ENCODE data around the gene SPO11.

SPO11 gene

GRCh38 chr20:57370316-57370715 lies 40.7 kb downstream of the SPO11 start:
- no peaks in the 10 kb centered on the region for H3K27me3 ChIP-seq (replicated peaks; ENCODE audit: control insufficient read depth, insufficient read depth, low read length)
- no peaks in the 10 kb centered on the region for H3K9me3 ChIP-seq (ENCODE audit: control insufficient read depth, low read length)
- no peak for DNase-seq (ENCODE audit: low read depth)
- H3K36me3 ChIP-seq (ENCODE audit: control insufficient read depth, insufficient read depth, low read length, severe bottlenecking) = peaks cover 98% of the 10 kb centered on the region
- H3K4me3 ChIP-seq (ENCODE audit: low read length) = no peak overlapping the region
- peaks cover 10% of the 10 kb centered on the region for H3K4me1 ChIP-seq (ENCODE audit: control insufficient read depth, insufficient read depth, low read length)
- H3K9ac ChIP-seq (ENCODE audit: low read length) = no peak overlapping the region

DNA sequence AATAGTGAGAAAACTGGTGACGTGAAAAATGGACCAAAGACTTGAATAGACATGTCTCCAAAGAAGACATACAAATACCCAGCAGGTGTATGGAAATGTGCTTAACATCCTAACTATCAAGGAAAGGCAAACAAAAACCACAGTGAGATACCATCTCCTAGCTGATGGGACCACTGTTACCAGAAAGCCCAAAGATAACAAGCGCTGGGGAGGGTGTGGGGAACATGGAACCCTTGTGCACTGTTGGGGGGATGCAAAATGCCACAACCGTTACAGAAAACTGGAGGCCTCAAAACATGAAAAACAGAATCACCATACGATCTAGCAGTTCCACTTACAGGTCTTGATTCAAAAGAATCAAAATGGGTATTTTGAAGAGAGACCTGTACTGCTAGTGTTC lies 41.8 kb downstream of the SPO11 start:
- DNase-seq (ENCODE audit: low read depth) = no peak
- H3K4me1 ChIP-seq (ENCODE audit: control insufficient read depth, insufficient read depth, low read length) = peaks cover 15% of the 10 kb centered on the region
- H3K9ac ChIP-seq (ENCODE audit: low read length) = no peak overlapping the region
- no peak overlapping the region for H3K4me3 ChIP-seq (ENCODE audit: low read length)
- no peaks in the 10 kb centered on the region for H3K9me3 ChIP-seq (ENCODE audit: control insufficient read depth, low read length)
- peaks cover 98% of the 10 kb centered on the region for H3K36me3 ChIP-seq (ENCODE audit: control insufficient read depth, insufficient read depth, low read length, severe bottlenecking)
- H3K27me3 ChIP-seq (replicated peaks; ENCODE audit: control insufficient read depth, insufficient read depth, low read length) = no peaks in the 10 kb centered on the region

GRCh38 chr20:57372157-57372556 lies 42.6 kb downstream of the SPO11 start:
- Histone ChIP-seq H3K27me3 (replicated peaks; ENCODE audit: control insufficient read depth, insufficient read depth, low read length) (no peaks in the 10 kb centered on the region), H3K4me3 (ENCODE audit: low read length) (no peak overlapping the region), H3K9me3 (ENCODE audit: control insufficient read depth, low read length) (no peaks in the 10 kb centered on the region), H3K9ac (ENCODE audit: low read length) (no peak overlapping the region), H3K36me3 (ENCODE audit: control insufficient read depth, insufficient read depth, low read length, severe bottlenecking) (peaks cover 98% of the 10 kb centered on the region), H3K4me1 (ENCODE audit: control insufficient read depth, insufficient read depth, low read length) (peaks cover 15% of the 10 kb centered on the region)
- no peak for DNase-seq (ENCODE audit: low read depth)

GRCh38 chr20:57372581-57373350 lies 43.2 kb downstream of the SPO11 start:
- Histone ChIP-seq H3K27me3 (replicated peaks; ENCODE audit: control insufficient read depth, insufficient read depth, low read length) (no peaks in the 10 kb centered on the region), H3K9ac (ENCODE audit: low read length) (no peak overlapping the region), H3K4me3 (ENCODE audit: low read length) (no peak overlapping the region), H3K9me3 (ENCODE audit: control insufficient read depth, low read length) (no peaks in the 10 kb centered on the region), H3K36me3 (ENCODE audit: control insufficient read depth, insufficient read depth, low read length, severe bottlenecking) (peaks cover 98% of the 10 kb centered on the region), H3K4me1 (ENCODE audit: control insufficient read depth, insufficient read depth, low read length) (peaks cover 15% of the 10 kb centered on the region)
- no peak for DNase-seq (ENCODE audit: low read depth)

- Histone ChIP-seq H3K27me3 (replicated peaks; ENCODE audit: control insufficient read depth, insufficient read depth, low read length) (no peaks in the 10 kb centered on the region), H3K36me3 (ENCODE audit: control insufficient read depth, insufficient read depth, low read length, severe bottlenecking) (peaks cover 95% of the 10 kb centered on the region), H3K9me3 (ENCODE audit: control insufficient read depth, low read length) (no peaks in the 10 kb centered on the region), H3K4me1 (ENCODE audit: control insufficient read depth, insufficient read depth, low read length) (peaks cover 15% of the 10 kb centered on the region), H3K9ac (ENCODE audit: low read length) (peak overlapping the region; percentile 13), H3K4me3 (ENCODE audit: low read length) (no peak overlapping the region)
- DNase-seq (ENCODE audit: low read depth) = no peak
Observed at GRCh38 chr20:57374343-57374930, 44.8 kb downstream of the SPO11 start.

GRCh38 chr20:57374931-57375651 lies 45.5 kb downstream of the SPO11 start:
- Histone ChIP-seq H3K4me1 (ENCODE audit: control insufficient read depth, insufficient read depth, low read length) (peaks cover 15% of the 10 kb centered on the region), H3K27me3 (replicated peaks; ENCODE audit: control insufficient read depth, insufficient read depth, low read length) (no peaks in the 10 kb centered on the region), H3K9me3 (ENCODE audit: control insufficient read depth, low read length) (no peaks in the 10 kb centered on the region), H3K4me3 (ENCODE audit: low read length) (no peak overlapping the region), H3K9ac (ENCODE audit: low read length) (peak overlapping the region; percentile 13), H3K36me3 (ENCODE audit: control insufficient read depth, insufficient read depth, low read length, severe bottlenecking) (peaks cover 89% of the 10 kb centered on the region)
- DNase-seq (ENCODE audit: low read depth) = no peak

DNA sequence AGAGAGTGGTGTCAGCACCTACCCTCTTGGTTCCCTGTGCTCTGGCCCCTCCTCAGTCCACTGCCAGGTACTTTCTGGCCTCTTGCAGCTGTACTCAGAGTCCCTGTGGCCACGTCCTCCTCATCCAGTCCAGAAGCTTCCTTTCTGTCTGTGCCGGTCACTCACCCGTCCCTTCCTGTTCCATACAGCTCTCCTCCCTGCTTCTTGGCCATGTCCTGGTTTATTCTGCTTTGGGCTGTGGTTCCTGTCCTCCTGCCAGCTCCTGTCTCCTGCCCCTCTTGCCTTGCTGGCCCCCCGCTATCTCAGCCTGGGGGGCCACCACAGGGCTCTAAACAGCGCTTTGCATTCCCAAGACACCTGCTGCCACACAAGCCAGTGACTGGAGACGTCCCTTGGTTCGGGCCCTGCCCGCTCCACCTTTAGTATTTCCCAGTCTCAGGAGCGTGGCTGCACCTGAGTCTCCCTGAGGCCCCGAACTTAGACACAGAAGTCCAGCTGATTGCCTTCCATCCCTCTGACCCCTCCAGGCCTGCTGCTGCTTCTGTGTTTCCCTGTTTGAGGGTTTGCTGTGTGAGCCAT lies 46.1 kb downstream of the SPO11 start:
- H3K4me1 ChIP-seq (ENCODE audit: control insufficient read depth, insufficient read depth, low read length) = peaks cover 15% of the 10 kb centered on the region
- H3K9me3 ChIP-seq (ENCODE audit: control insufficient read depth, low read length) = no peaks in the 10 kb centered on the region
- H3K4me3 ChIP-seq (ENCODE audit: low read length) = no peak overlapping the region
- no peak overlapping the region for H3K9ac ChIP-seq (ENCODE audit: low read length)
- no peaks in the 10 kb centered on the region for H3K27me3 ChIP-seq (replicated peaks; ENCODE audit: control insufficient read depth, insufficient read depth, low read length)
- peaks cover 85% of the 10 kb centered on the region for H3K36me3 ChIP-seq (ENCODE audit: control insufficient read depth, insufficient read depth, low read length, severe bottlenecking)
- DNase-seq (ENCODE audit: low read depth) = no peak

- Histone ChIP-seq H3K4me1 (ENCODE audit: control insufficient read depth, insufficient read depth, low read length) (peaks cover 15% of the 10 kb centered on the region), H3K36me3 (ENCODE audit: control insufficient read depth, insufficient read depth, low read length, severe bottlenecking) (peaks cover 72% of the 10 kb centered on the region)
Observed at GRCh38 chr20:57377350-57377749, 47.7 kb downstream of the SPO11 start.

GRCh38 chr20:57378107-57378506 lies 48.5 kb downstream of the SPO11 start:
- no peaks in the 10 kb centered on the region for H3K27me3 ChIP-seq (replicated peaks; ENCODE audit: control insufficient read depth, insufficient read depth, low read length)
- no peak for DNase-seq (ENCODE audit: low read depth)
- no peak overlapping the region for H3K4me3 ChIP-seq (ENCODE audit: low read length)
- no peaks in the 10 kb centered on the region for H3K9me3 ChIP-seq (ENCODE audit: control insufficient read depth, low read length)
- H3K9ac ChIP-seq (ENCODE audit: low read length) = no peak overlapping the region
- H3K36me3 ChIP-seq (ENCODE audit: control insufficient read depth, insufficient read depth, low read length, severe bottlenecking) = peaks cover 65% of the 10 kb centered on the region
- peaks cover 15% of the 10 kb centered on the region for H3K4me1 ChIP-seq (ENCODE audit: control insufficient read depth, insufficient read depth, low read length)

More at GRCh38 chr20:57377350-57377749, 47.7 kb downstream of the SPO11 start:
- Histone ChIP-seq H3K4me3 (ENCODE audit: low read length) (no peak overlapping the region), H3K9me3 (ENCODE audit: control insufficient read depth, low read length) (no peaks in the 10 kb centered on the region), H3K27me3 (replicated peaks; ENCODE audit: control insufficient read depth, insufficient read depth, low read length) (no peaks in the 10 kb centered on the region), H3K9ac (ENCODE audit: low read length) (no peak overlapping the region)
- DNase-seq (ENCODE audit: low read depth) = no peak

GRCh38 chr20:57378646-57379262 lies 49.2 kb downstream of the SPO11 start:
- no peak overlapping the region for H3K4me3 ChIP-seq (ENCODE audit: low read length)
- H3K4me1 ChIP-seq (ENCODE audit: control insufficient read depth, insufficient read depth, low read length) = peaks cover 15% of the 10 kb centered on the region
- peaks cover 59% of the 10 kb centered on the region for H3K36me3 ChIP-seq (ENCODE audit: control insufficient read depth, insufficient read depth, low read length, severe bottlenecking)
- no peak for DNase-seq (ENCODE audit: low read depth)
- H3K9ac ChIP-seq (ENCODE audit: low read length) = no peak overlapping the region
- no peaks in the 10 kb centered on the region for H3K9me3 ChIP-seq (ENCODE audit: control insufficient read depth, low read length)
- no peaks in the 10 kb centered on the region for H3K27me3 ChIP-seq (replicated peaks; ENCODE audit: control insufficient read depth, insufficient read depth, low read length)

DNA sequence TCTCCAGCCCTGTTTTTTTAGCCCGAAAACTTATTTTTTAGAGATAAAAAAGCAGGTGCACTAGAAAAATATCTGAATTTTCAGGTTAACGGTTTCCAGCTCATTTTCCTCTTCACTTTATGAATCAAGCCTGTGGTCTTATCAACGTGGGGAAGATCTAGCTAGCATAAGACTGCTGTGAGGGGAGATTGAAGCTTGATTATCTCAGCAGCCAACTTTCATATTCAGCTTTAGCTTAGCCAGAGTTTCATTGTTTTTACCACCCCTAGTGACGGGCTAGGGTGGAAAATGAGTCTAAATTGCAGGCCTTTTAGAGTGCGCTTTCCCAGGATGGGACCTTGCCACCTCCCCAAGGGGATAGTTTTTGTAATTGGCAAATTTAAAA lies 49.7 kb downstream of the SPO11 start:
- Histone ChIP-seq H3K27me3 (replicated peaks; ENCODE audit: control insufficient read depth, insufficient read depth, low read length) (no peaks in the 10 kb centered on the region), H3K36me3 (ENCODE audit: control insufficient read depth, insufficient read depth, low read length, severe bottlenecking) (peaks cover 58% of the 10 kb centered on the region), H3K4me3 (ENCODE audit: low read length) (no peak overlapping the region), H3K9ac (ENCODE audit: low read length) (no peak overlapping the region), H3K9me3 (ENCODE audit: control insufficient read depth, low read length) (no peaks in the 10 kb centered on the region), H3K4me1 (ENCODE audit: control insufficient read depth, insufficient read depth, low read length) (peaks cover 15% of the 10 kb centered on the region)
- DNase-seq (ENCODE audit: low read depth) = no peak
